B cell (primary cell): ENCODE measurements around the gene BOK. TPM values are rescaled to one million over a fixed set of nuclear protein-coding genes. Genes with fewer than 3 reads are reported as not detected.

Experiments used
- ATAC-seq: fragments of 200-7000 bp; cut with Tn5 transposase; one replicate; pipeline ENCODE4 v1.10.0; 2021; ENCODE audit warnings: low read depth, mild to moderate bottlenecking, moderate number of reproducible peaks, moderate library complexity
- CTCF ChIA-PET: fragments of 350-600 bp; sonication (Branson Sonifier 250); formaldehyde crosslinking; loops from one replicate; lab custom pipeline; 2021; ENCODE audit warnings: antibody characterized with exemption, inconsistent platforms; lab: Charles Lee
- POLR2A ChIA-PET: fragments of 350-600 bp; sonication (Branson Sonifier 250); formaldehyde crosslinking; loops from one replicate; lab custom pipeline; 2021; ENCODE audit warnings: antibody characterized with exemption; lab: Charles Lee
- DNase-seq: peaks from one replicate; pipeline ENCODE4 v3.0.0; 2013
- H2AFZ ChIP-seq: 2 replicates; pipeline ENCODE4 v1.6.1; 2012; ENCODE audit warnings: mild to moderate bottlenecking, low read depth, low read length; ENCODE audit not compliant: insufficient read depth, poor library complexity, severe bottlenecking
- H3K27ac ChIP-seq, 2 donors: 1 replicate in 1 of 2; 2 replicates in 1 of 2; pipeline ENCODE4 v1.5.1; 2012 to 2013; ENCODE audit warnings: low read length in 2 of 2, mild to moderate bottlenecking in 2 of 2, moderate library complexity in 1 of 2
- H3K27me3 ChIP-seq, 4 experiments: fragments of 200-600 bp in 1 of 4; sonication (generic) in 1 of 4; replicated peaks in 1 of 4; 1 replicate in 2 of 4; 2 replicates in 2 of 4; pipeline versions ENCODE4 v1.6.1 to v1.7.0; 2013 to 2016; ENCODE audit warnings: low read length in 3 of 4, mild to moderate bottlenecking in 2 of 4, mixed read lengths in 1 of 4, moderate library complexity in 1 of 4; ENCODE audit not compliant: insufficient read depth in 4 of 4, control insufficient read depth in 3 of 4; ENCODE audit errors: control extremely low read depth in 1 of 4
- H3K36me3 ChIP-seq, 2 experiments: replicated peaks in 1 of 2; 1 replicate in 1 of 2; 2 replicates in 1 of 2; pipeline versions ENCODE4 v1.6.1 to v1.7.1; 2013; ENCODE audit warnings: low read length in 1 of 2; ENCODE audit not compliant: insufficient read depth in 2 of 2, control insufficient read depth in 1 of 2; ENCODE audit errors: control extremely low read depth in 1 of 2, extremely low read depth in 1 of 2
- H3K4me1 ChIP-seq, 2 donors: fragments of 200-600 bp in 1 of 2; sonication (generic) in 1 of 2; 1 replicate in 1 of 2; 2 replicates in 1 of 2; pipeline versions ENCODE4 v1.5.1 to v1.6.1; 2013 to 2017; ENCODE audit warnings: low read length in 2 of 2; ENCODE audit not compliant: control insufficient read depth in 2 of 2, insufficient read depth in 2 of 2
- H3K4me2 ChIP-seq: replicated peaks from 2 replicates; pipeline ENCODE3; 2012; ENCODE audit warnings: mild to moderate bottlenecking, low read depth, low read length; ENCODE audit not compliant: poor library complexity, severe bottlenecking
- H3K4me3 ChIP-seq, 5 experiments: fragments of 200-600 bp in 1 of 5; sonication (generic) in 1 of 5; 1 replicate in 3 of 5; 2 replicates in 2 of 5; pipeline versions ENCODE4 v1.5.1 to v1.7.0; 2011 to 2016; ENCODE audit warnings: low read length in 4 of 5, mild to moderate bottlenecking in 4 of 5, low read depth in 2 of 5, control low read depth in 1 of 5, moderate library complexity in 1 of 5; ENCODE audit not compliant: insufficient read depth in 1 of 5; ENCODE audit errors: control extremely low read depth in 1 of 5, extremely low read depth in 1 of 5
- H3K79me2 ChIP-seq: fragments of 200-600 bp; sonication (generic); one replicate; pipeline ENCODE4 v1.6.0; 2016; ENCODE audit warnings: low read length; ENCODE audit not compliant: control insufficient read depth, insufficient read depth
- H3K9ac ChIP-seq: fragments of 200-600 bp; sonication (generic); 2 replicates; pipeline ENCODE4 v1.6.1; 2017; ENCODE audit warnings: mild to moderate bottlenecking, low read length, moderate library complexity
- H3K9me3 ChIP-seq, 3 donors: one replicate each; pipeline versions ENCODE4 v1.6.1 to v1.7.1; 2013; ENCODE audit warnings: low read length in 2 of 3; ENCODE audit not compliant: control insufficient read depth in 2 of 3, insufficient read depth in 1 of 3; ENCODE audit errors: control extremely low read depth in 1 of 3
- H4K20me1 ChIP-seq: 2 replicates; pipeline ENCODE4 v1.6.0; 2012; ENCODE audit warnings: mild to moderate bottlenecking, low read length; ENCODE audit not compliant: insufficient read depth, control insufficient read depth, poor library complexity, severe bottlenecking
- H3K27ac Mint-ChIP-seq: one replicate; pipeline ENCODE4 v1.8.0; 2021; ENCODE audit warnings: mixed read lengths
- H3K27me3 Mint-ChIP-seq: one replicate; pipeline ENCODE4 v1.8.0; 2021; ENCODE audit warnings: mixed read lengths
- H3K4me1 Mint-ChIP-seq: one replicate; pipeline ENCODE4 v1.8.0; 2021; ENCODE audit warnings: mixed read lengths
- H3K4me3 Mint-ChIP-seq: one replicate; pipeline ENCODE4 v1.8.0; 2021; ENCODE audit warnings: mixed read lengths
- H3K9me3 Mint-ChIP-seq: one replicate; pipeline ENCODE4 v1.8.0; 2022; ENCODE audit warnings: mixed read lengths; ENCODE audit not compliant: insufficient read depth
- CTCF ChIP-seq: fragments of 200-600 bp; IDR thresholded peaks from one replicate; pipeline ENCODE4 v1.8.0; 2022; ENCODE audit warnings: antibody characterized with exemption, mild to moderate bottlenecking
- EZH2 ChIP-seq: IDR thresholded peaks from 2 replicates; pipeline ENCODE4 v1.6.1; 2012; ENCODE audit warnings: borderline replicate concordance, low read depth, mild to moderate bottlenecking, moderate library complexity, low read length; ENCODE audit not compliant: insufficient read depth, poor library complexity, severe bottlenecking
- WGBS: methylation state at CpG from one replicate; pipeline ENCODE4 v1.1.5; 2013; ENCODE audit warnings: missing lambda C conversion rate; ENCODE audit not compliant: insufficient coverage; 5-methylcytosine and 5-hydroxymethylcytosine counted together
- intact Hi-C: fragments of 100-400 bp; cut with micrococcal nuclease; formaldehyde crosslinking; loops from one replicate; pipeline ENCODE4 v1.10.0; 2022
- polyA plus RNA-seq: library from polyadenylated mRNA; depleted of rRNA; stranded (reverse); fragments of >200 nt; gene quantifications from 2 replicates; pipeline ENCODE4 v1.2.3, GENCODE V29; 2012
- total RNA-seq, 2 donors: library from RNA; stranded (reverse); fragments of 120-200 nt in 1 of 2; gene quantifications; 1 replicate in 1 of 2; 2 replicates in 1 of 2; pipeline versions ENCODE4 v1.2.3 to v1.2.4, GENCODE V29; 2013 to 2022

BOK gene
- total and polyA plus RNA-seq, 2 donors (not counting 1 experiment from before 2014, with no cell fraction given): 0.10 to 0.22 TPM

- H3K4me3 ChIP-seq: no peak overlapping the region
- H3K4me1 ChIP-seq: no peaks in the 10 kb centered on the region
- ChIA-PET POLR2A (no interaction called here), CTCF (no interaction called here)
- H3K9me3 Mint-ChIP-seq: no peaks in the 10 kb centered on the region
- no peaks in the 10 kb centered on the region for H3K27me3 Mint-ChIP-seq
- ATAC-seq (no peak), DNase-seq (no peak)
- intact Hi-C loops: no loop called here
- no peak for TF ChIP-seq CTCF
- TF ChIP-seq EZH2: no peak
- H3K4me1 Mint-ChIP-seq: peaks cover 2% of the 10 kb centered on the region
- H2AFZ ChIP-seq: no peak overlapping the region
- no peak overlapping the region for H3K9ac ChIP-seq
- H3K27me3 ChIP-seq: no peaks in the 10 kb centered on the region
- H3K9me3 ChIP-seq: no peaks in the 10 kb centered on the region
- H3K4me3 Mint-ChIP-seq: no peak overlapping the region
- H3K4me2 ChIP-seq: no peak overlapping the region
- H4K20me1 ChIP-seq: no peaks in the 10 kb centered on the region
- no peaks in the 10 kb centered on the region for H3K36me3 ChIP-seq
- WGBS: 91% methylated on average over 8 of the region's 8 CpGs
- no peak overlapping the region for H3K27ac ChIP-seq
- H3K27ac Mint-ChIP-seq: no peak overlapping the region
- H3K79me2 ChIP-seq: no peaks in the 10 kb centered on the region
Measured at GRCh38 chr2:241567776-241568175, 9.2 kb downstream of the BOK start.

GRCh38 chr2:241568726-241569125, 10.2 kb downstream of the BOK start:
- 100% methylated on average over 4 of the region's 4 CpGs for WGBS
- TF ChIP-seq CTCF (no peak), EZH2 (no peak)
- Mint-ChIP-seq H3K27me3 (no peaks in the 10 kb centered on the region), H3K27ac (no peak overlapping the region), H3K9me3 (no peaks in the 10 kb centered on the region), H3K4me3 (no peak overlapping the region), H3K4me1 (peaks cover 2% of the 10 kb centered on the region)
- no peaks in the 10 kb centered on the region for H3K4me1 ChIP-seq
- H3K36me3 ChIP-seq: peaks cover 0 to 3% of the 10 kb centered on the region in 2 experiments
- H3K79me2 ChIP-seq: no peaks in the 10 kb centered on the region
- H3K4me2 ChIP-seq: no peak overlapping the region
- H3K9ac ChIP-seq: no peak overlapping the region
- H3K27ac ChIP-seq: no peak overlapping the region
- no peak overlapping the region for H3K4me3 ChIP-seq
- H3K9me3 ChIP-seq: no peaks in the 10 kb centered on the region
- no peaks in the 10 kb centered on the region for H4K20me1 ChIP-seq
- ChIA-PET POLR2A (no interaction called here), CTCF (no interaction called here)
- H2AFZ ChIP-seq: no peak overlapping the region
- DNase-seq (no peak), ATAC-seq (no peak)
- intact Hi-C loops: no loop called here
- H3K27me3 ChIP-seq: no peaks in the 10 kb centered on the region
